Right atrium auricular region (tissue), 2 donors: Measurements from ENCODE around the gene MS4A14. TPM values are rescaled to one million over a fixed set of nuclear protein-coding genes. Genes with fewer than 3 reads are reported as not detected.

Source experiments
- DNase-seq: peaks from one replicate; pipeline ENCODE4 v3.0.0-alpha.2; 2019; ENCODE audit warnings: low spot score
- H3K27ac ChIP-seq, 2 donors: fragments of 200-600 bp; sonication (generic); 1 replicate in 1 of 2; 2 replicates in 1 of 2; pipeline ENCODE4 v1.5.1; 2016 to 2019
- H3K27me3 ChIP-seq, 2 donors: fragments of 200-600 bp; sonication (generic); one replicate each; pipeline versions ENCODE4 v1.5.1 to v1.6.0; 2017 to 2019
- H3K36me3 ChIP-seq: fragments of 200-600 bp; sonication (generic); one replicate; pipeline ENCODE4 v1.5.1; 2016
- H3K4me1 ChIP-seq, 2 donors: fragments of 200-600 bp; sonication (generic); one replicate each; pipeline versions ENCODE4 v1.5.1 to v1.6.0; 2017 to 2019
- H3K4me3 ChIP-seq, 2 donors: fragments of 200-600 bp; sonication (generic); 1 replicate in 1 of 2; 2 replicates in 1 of 2; pipeline ENCODE4 v1.5.1; 2017 to 2019; ENCODE audit warnings: mild to moderate bottlenecking in 1 of 2, moderate library complexity in 1 of 2
- H3K9me3 ChIP-seq, 2 donors: fragments of 200-600 bp; sonication (generic); one replicate each; pipeline ENCODE4 v1.5.1; 2019
- CTCF ChIP-seq, 2 donors: fragments of 200-600 bp; sonication (generic); IDR thresholded peaks; one replicate each; pipeline ENCODE4 v1.5.1; 2019; ENCODE audit warnings: antibody characterized with exemption in 2 of 2
- total RNA-seq, 2 donors: library from RNA; depleted of rRNA; stranded (reverse); fragments of >200 nt; gene quantifications; one replicate each; pipeline ENCODE4 v1.1.0, GENCODE V29; 2016

The MS4A14 gene
- total RNA-seq, 2 donors from 2014 or later = 0.48 to 0.94 TPM

DNA sequence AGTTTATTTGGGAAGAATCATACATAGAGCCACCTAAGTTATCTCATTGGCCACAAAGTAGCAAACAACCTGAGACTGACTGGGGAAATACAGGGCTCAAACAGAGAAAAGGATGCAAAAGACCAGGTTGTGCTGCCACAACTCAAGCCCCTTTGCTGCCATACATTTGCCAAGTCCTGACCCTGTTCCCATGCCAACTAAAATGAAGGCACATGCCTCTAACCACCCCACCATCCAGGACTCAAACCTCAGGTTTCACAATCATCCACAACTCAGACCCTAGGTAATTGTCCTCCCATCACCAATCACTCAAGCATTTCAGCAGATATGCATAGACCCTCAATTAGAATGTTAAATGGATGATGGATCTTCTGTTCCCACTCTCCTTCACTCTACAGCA is 58.0 kb downstream of the MS4A14 start:
- Histone ChIP-seq H3K36me3 (no peaks in the 10 kb centered on the region), H3K4me1 (no peaks in the 10 kb centered on the region), H3K27me3 (no peaks in the 10 kb centered on the region), H3K4me3 (no peak overlapping the region), H3K27ac (no peak overlapping the region), H3K9me3 (no peaks in the 10 kb centered on the region)
- no peak for DNase-seq
- TF ChIP-seq CTCF (IDR thresholded peaks at IDR 0.05) = no peak

GRCh38 chr11:60455531-60456042 is 59.3 kb downstream of the MS4A14 start, which contains the start of gene MS4A1:
MS4A1 (plus strand) TSS chr11:60455847; CDS start chr11:60462375, 6,528 bp downstream.
- TF ChIP-seq CTCF (IDR thresholded peaks at IDR 0.05) = no peak
- DNase-seq = no peak

DNA sequence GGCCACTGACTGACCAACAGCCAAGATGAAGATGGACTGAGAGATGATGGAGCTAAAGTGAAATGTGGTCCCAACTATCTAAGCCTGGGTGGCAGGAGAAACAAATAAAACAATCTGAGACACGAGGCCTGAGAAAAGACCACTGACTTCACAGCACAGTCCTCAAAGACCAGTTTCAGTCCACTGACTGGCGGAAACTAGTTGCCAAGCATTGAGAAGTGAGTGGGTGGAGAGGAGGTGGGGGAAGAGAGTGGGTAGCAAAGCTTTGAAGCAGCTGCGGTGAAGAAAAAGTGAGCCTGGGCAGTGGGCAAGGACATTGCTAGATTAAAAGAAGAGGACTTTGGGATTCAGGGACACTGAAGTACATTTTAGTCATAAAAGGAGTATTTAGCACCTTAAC is 61.3 kb downstream of the MS4A14 start:
- H3K9me3 ChIP-seq = no peaks in the 10 kb centered on the region
- no peak for DNase-seq
- no peak for TF ChIP-seq CTCF (IDR thresholded peaks at IDR 0.05)

More at GRCh38 chr11:60455531-60456042, 59.3 kb downstream of the MS4A14 start, which contains the start of gene MS4A1:
- no peak within 1 kb of the TSS for H3K4me3 ChIP-seq
- H3K36me3 ChIP-seq = no peaks in the 10 kb centered on the region
- H3K9me3 ChIP-seq = no peaks in the 10 kb centered on the region
- H3K27ac ChIP-seq = no peak within 1 kb of the TSS
- no peaks in the 10 kb centered on the region for H3K27me3 ChIP-seq
- no peaks in the 10 kb centered on the region for H3K4me1 ChIP-seq

GRCh38 chr11:60459345-60459744 is 63.1 kb downstream of the MS4A14 start:
- Histone ChIP-seq H3K9me3 (no peaks in the 10 kb centered on the region), H3K4me3 (no peak overlapping the region), H3K4me1 (no peaks in the 10 kb centered on the region), H3K27ac (no peak overlapping the region), H3K36me3 (no peaks in the 10 kb centered on the region), H3K27me3 (no peaks in the 10 kb centered on the region)
- TF ChIP-seq CTCF (IDR thresholded peaks at IDR 0.05) = no peak
- no peak for DNase-seq

More for the DNA sequence above, 61.3 kb downstream of the MS4A14 start:
- H3K4me1 ChIP-seq = no peaks in the 10 kb centered on the region
- no peak overlapping the region for H3K27ac ChIP-seq
- H3K4me3 ChIP-seq = no peak overlapping the region
- H3K27me3 ChIP-seq = no peaks in the 10 kb centered on the region
- no peaks in the 10 kb centered on the region for H3K36me3 ChIP-seq

Other genes starting within 250 kb of the MS4A14 start
- gene MS4A6A, start 213.4 kb upstream of the MS4A14 start, total RNA-seq = 10 to 100 TPM; 15.6 to 40.8 TPM
- under 1 TPM; 0.59 to 0.71 TPM for gene MS4A4E, start 153.3 kb upstream of the MS4A14 start, total RNA-seq
- gene MS4A4A, start 115.8 kb upstream of the MS4A14 start, total RNA-seq = 10 to 100 TPM in 1 of 2 donors, 1 to 10 TPM in 1; 7.8 to 11.6 TPM
- gene MS4A6E, start 69.2 kb upstream of the MS4A14 start, total RNA-seq = not detected
- gene MS4A7, start 17.9 kb upstream of the MS4A14 start, total RNA-seq = 10 to 100 TPM; 16.0 to 27.7 TPM
- gene MS4A5, start 33.1 kb downstream of the MS4A14 start, total RNA-seq = not detected
- gene MS4A1, start 59.4 kb downstream of the MS4A14 start, total RNA-seq = not detected
- not detected for gene MS4A12, start 96.3 kb downstream of the MS4A14 start, total RNA-seq
- gene MS4A13, start 118.9 kb downstream of the MS4A14 start, total RNA-seq = not detected